ENCODE measurements around the gene GRIK1.

The GRIK1 gene

DNA sequence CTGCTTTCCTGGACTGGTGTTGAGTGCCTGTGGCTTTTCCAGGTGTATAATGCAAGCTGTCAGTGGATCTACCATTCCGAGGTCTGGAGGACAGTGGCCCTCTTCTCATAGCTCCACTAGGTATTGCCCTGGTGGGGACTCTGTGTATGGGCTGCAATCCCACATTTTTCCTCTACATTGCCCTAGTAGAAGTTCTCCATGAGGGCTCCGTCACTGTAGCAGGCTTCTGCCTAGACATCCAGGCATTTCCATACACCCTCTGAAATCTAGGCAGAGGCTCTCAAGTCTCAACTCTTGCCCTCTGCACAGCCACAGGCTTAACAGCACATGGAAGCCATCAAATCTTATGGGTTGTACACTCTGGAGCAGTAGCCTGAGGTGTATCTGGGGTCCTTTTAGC, 107.6 kb downstream of the GRIK1 start:
- no peak for DNase-seq (ENCODE audit: extremely low read depth in 1 of 2, low read depth in 1 of 2)

DNA sequence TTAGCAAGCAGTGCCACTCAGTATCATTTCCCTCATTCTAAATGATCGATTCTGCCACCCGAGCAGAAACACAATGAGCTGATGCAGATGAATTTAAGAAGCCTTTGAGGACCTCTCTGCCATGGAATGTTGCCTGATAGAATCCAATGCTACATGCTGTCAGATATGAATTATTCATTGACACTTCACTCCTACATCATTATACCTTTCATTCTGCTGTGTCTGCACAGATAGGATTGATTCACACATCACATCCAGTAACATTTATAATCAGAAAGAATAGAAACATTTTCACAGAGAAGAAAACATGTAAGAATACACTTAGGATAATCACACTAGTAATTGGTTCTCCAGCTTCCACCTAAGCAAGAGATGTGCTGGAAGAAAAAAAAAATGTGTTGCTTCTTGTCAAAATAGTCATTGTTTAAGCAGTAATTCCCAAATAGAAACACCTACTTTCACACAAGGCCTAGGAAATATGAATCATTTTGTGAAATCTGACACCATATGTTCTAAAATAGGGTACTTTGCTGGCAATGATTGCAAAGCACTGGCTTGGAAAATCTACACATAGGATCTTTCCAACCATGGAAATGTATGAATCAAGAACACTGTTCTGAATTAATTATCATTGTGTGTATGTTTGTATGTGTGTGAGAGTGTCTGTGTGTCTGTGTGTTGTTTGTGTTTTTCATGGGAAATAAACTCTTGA, 110.1 kb downstream of the GRIK1 start:
- DNase-seq (ENCODE audit: extremely low read depth in 1 of 2, low read depth in 1 of 2) = no peak

DNA sequence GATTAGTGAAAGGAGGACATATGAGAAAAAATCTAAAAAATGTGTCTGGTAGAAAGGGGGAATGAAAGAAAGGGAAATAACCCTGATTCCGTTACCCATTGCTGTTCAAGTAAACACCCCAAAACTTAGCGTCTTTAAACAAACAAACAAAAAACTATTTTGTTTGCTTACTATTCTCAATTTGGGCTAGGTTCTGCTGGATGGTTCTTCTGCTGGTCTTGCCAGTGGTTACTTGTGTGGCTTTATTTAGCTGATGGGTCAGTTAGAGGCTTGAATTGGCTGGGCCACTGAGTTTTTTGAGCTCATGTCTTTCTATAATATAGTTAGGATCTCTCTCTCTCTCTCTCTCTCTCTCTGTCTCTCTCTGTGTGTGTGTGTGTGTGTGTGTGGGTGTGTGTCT, 112.1 kb downstream of the GRIK1 start:
- DNase-seq (ENCODE audit: extremely low read depth in 1 of 2, low read depth in 1 of 2) = no peak

DNA sequence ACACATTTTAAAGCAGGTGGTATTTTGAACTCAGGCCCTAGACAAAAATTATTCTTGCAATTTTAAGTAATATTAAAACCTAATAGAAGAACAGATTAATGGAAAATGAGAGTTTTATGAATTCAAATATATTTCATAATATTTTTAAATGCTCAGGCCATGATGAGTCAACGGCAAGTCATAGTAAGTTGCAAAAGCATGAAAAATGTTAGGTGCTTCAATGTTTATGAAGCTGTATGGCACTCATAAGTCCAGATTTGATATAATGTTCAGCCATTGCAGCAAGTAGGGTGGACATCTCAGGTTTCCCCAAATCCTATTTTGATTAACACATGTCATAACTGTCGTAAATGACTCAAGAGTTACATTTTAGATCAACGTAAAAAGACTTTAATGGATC, 112.6 kb downstream of the GRIK1 start:
- no peak for DNase-seq (ENCODE audit: extremely low read depth in 1 of 2, low read depth in 1 of 2)

DNA sequence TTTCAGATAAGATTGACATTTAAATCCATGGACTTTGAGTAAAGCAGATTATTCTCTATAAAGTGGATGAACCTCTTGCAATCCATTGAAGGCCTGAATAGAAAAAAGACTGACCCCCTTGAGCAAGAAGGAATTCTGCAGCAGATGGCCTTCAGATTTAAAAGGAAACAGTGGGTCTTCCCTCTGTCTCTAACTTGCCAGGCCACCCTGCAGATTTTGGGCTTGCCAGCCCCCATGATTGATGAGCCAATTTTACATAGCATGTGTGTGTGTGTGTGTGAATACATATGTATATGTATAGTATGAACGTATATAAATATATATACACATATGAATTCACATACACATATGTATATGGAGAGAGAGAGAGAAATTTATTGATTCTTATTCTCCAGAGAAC, 113.4 kb downstream of the GRIK1 start:
- no peak for DNase-seq (ENCODE audit: extremely low read depth in 1 of 2, low read depth in 1 of 2)

DNA sequence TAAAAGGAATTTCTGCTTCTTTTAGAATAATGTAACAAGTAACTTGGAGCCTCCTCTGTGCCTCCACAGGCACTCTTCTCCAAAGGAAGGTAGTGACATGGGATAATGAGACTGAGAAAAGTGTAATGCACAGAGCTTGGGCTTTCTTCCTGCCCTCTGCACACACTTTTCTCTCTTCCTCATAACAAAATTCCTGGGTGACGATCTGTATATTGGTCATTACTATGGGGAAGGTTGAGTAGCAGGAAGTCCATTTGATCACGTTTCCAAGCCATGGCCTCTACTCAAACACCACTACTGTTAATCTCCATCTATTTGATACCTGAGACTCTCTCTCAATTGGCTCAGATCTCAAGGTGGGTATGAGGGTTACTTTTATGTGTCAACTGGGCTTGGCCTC, 113.9 kb downstream of the GRIK1 start:
- DNase-seq (ENCODE audit: extremely low read depth in 1 of 2, low read depth in 1 of 2) = no peak

DNA sequence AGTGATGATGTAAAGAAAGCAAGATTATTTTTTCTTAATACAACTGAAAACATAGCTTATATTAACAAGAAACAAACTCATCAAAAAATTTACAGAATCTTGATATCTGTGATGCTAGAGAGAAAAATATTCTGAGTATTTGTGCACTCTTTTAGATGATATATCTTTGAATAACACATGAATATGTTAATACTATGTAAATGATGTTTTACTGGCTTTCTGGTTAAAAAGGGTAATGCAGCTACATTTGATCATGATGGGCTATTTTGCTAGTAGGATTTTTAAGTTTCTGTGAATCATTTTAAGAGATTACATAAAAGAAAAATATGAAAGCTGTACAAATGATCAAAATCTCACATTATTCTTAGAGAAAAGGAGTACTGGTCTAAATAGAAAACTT, 114.5 kb downstream of the GRIK1 start:
- DNase-seq (ENCODE audit: extremely low read depth in 1 of 2, low read depth in 1 of 2) = no peak

DNA sequence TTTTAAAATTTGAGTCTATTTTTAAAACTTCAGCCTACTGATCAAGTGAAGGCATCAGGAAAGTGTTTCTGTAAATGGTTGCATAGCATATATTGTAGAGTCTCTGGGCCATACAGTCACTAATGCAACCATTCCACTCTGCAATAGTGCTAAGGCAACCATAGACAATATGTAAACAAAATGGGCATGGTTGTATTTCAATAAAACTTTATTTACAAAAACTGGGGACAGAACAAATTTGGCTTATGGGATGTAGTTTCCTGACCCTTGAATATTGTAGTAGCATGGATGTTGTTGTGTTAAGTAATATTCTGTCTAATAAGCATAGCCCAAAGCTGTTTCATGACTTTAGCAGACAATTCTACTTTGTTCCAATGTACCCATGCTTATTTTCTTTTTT, 117.7 kb downstream of the GRIK1 start:
- no peak for DNase-seq (ENCODE audit: extremely low read depth in 1 of 2, low read depth in 1 of 2)

DNA sequence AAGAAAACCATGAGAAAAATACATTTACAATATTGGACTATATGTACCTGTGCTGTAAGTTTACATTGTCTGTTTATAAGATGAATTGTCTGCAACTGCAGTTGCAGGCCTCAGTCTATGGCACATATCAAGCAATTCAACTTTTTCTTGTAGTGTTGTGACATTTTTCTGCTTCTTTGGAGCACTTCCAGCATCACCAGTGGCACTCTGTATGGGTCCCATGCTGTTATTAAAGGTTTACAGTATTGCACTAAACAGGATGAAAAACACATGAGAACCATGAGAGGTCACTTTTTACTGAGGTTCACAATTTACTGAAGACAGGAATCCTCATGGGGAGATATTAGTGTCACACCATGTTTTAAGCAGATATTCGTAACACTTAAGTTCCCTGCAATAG, 118.6 kb downstream of the GRIK1 start:
- DNase-seq (ENCODE audit: extremely low read depth in 1 of 2, low read depth in 1 of 2) = no peak

DNA sequence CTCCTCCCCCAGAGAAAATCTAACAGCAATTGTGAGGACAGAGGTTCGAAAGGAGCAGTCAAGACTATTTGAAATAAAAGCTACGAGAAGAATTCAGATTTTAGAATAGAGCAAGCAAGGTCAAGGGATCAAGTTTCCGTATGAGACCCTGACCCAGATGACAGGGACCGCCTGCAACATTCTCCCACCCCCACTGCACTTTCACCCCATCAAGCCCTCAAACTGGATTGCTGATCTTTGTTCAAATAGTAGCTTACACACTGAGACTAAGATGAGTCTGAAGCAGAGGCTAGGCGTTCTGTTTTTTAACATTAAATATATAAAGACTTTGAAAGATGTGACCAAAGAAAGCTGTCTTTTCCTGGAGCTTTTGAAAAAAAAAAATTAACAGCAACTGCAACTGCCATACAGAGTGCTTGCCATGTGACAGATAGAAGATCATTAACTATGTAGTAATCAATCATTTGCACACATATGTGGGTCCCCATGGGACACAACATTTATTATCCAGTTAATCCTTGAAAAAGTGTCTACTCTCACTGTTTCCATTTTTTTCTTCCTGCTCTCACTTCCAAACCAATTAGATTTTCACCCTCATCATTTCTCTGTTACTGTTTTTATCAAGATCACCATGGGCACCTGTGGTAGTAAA, 120.0 kb downstream of the GRIK1 start:
- no peak for DNase-seq (ENCODE audit: extremely low read depth in 1 of 2, low read depth in 1 of 2)

DNA sequence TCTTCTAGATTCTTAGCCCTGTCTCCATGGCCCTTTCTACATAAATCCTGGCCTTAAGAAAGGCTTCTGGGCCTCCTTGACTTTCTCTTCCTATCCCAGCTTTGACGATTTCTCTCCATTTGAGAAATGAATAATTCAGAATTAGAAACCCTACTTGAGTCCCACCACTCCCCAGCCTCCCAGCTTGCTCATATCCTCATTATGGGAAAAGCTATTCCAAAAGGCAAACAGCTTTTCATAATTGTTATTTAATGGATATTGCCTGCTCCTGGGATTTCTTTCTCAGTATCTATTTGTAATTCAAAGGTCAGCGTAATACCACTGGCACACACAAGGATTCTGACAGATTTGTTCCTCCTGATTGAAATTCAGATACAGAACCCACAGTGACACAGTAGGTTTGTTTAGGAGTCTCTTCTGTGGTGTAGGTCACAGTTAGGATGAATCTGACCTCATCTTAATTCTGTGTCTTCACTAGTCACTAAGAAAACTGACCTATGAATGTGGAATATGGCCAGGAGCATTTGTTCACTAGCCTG, 121.3 kb downstream of the GRIK1 start:
- DNase-seq (ENCODE audit: extremely low read depth in 1 of 2, low read depth in 1 of 2) = no peak

DNA sequence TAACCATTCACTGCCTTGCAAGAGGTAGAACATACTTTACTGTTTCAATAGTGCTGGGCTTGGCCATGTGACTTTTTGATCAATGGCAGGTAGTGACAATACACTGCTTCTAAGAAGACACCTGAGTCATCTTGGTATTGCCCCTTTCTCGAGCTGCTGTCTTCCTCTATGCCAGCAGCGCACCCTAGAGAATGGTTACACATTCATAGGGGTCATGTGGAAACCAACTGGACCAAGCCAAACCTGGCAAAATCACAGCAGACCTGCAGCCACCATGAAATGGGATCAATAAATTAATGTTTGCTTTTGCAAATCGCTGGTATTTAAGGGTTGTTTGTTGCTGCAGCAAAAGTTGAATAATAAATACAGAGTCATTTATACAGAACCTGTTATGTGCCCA, 122.3 kb downstream of the GRIK1 start:
- no peak for DNase-seq (ENCODE audit: extremely low read depth in 1 of 2, low read depth in 1 of 2)

DNA sequence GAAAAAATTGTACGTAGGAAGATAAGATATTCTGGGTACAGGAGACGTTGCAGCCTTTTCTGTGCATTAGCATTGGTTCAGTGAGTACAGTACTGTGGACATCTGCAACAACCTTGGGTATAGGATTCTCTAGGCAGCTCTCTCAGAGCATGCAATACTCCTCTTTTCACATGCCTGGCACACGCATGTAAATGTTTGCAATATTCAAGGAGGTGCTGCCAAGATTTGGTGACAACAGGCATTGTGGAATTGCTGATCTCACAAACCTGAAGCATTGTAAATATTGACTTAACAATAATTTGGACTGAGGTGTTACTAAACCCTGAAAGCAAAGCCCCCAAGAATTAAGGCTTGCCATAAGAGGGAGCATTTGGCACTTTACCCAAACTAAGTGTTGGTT, 126.8 kb downstream of the GRIK1 start:
- no peak for DNase-seq (ENCODE audit: extremely low read depth in 1 of 2, low read depth in 1 of 2)

DNA sequence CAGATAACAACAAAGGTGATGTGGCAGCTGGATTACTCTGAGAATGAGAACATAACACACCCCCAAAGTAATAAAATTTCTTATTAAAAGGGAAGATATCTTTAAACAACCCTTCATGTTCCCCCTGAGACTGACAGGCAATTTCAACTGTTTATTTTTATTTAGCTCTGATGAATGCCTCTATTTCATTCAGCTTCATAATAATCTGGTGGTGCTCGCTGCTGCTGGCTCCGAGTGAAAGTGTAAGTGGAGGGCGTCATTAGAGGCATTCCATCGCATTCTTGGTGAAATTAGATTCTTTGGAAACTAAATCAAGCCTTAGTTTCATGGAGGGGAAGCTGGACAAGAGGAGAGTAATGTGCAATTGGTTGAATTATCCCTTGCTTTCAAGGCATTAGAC, 128.9 kb downstream of the GRIK1 start:
- DNase-seq (ENCODE audit: extremely low read depth in 1 of 2, low read depth in 1 of 2) = no peak

DNA sequence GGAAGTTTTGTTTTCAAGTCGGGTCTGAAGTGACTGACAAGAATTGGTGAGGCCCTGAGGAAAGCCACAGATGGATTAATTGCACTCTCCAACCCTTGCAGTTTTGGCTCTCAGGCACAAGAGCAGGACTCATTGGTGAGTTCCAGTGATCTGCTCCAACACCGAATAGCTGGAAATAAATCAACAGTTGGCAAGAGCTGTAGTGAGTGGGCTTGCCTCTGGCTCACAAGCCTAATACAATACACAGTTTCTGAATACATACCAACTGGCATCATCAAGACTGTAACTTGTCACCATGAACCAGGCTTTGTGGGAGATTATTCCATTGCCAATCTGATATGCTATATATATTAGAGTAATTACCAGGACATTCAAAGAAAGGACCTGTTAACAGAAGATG, 131.6 kb downstream of the GRIK1 start:
- no peak for DNase-seq (ENCODE audit: extremely low read depth in 1 of 2, low read depth in 1 of 2)

DNA sequence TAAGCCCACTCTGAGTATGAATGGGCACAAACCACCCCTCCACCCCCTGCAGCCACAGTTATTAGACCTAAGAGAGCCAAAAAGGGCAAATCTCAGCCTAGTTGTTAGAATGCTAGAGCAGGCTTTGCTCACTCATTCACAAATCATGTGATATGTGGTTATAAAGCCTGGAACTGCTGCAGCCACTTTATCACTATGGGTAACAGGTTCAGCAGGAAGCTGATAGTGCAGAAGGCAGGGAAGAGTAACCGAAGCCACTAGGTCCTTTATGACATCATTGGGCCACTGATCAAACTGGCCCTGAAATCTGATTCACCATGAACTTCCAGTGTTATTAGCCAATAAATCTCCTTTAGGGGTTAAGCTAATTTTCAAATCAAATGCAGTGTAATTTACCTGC, 134.7 kb downstream of the GRIK1 start:
- no peak for DNase-seq (ENCODE audit: extremely low read depth in 1 of 2, low read depth in 1 of 2)

DNA sequence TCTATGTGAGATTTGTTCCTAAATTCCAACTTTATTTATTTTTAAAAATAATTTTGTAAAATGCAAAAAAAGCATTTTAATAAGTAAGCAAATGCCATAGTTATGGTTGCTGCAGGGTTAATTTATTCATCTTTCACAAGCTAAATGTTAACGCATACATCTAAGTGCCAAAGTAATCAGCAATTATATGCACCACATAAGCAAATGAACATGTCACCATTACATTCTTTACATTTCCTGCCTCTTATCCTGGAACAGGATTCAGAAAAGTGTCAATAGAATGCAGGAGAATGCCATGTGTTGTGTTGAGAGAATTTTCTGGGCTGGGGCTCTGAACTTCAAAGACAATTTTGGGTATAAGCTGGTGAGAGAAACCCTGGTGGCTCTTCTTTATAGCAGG, 136.6 kb downstream of the GRIK1 start:
- DNase-seq (ENCODE audit: extremely low read depth in 1 of 2, low read depth in 1 of 2) = no peak

DNA sequence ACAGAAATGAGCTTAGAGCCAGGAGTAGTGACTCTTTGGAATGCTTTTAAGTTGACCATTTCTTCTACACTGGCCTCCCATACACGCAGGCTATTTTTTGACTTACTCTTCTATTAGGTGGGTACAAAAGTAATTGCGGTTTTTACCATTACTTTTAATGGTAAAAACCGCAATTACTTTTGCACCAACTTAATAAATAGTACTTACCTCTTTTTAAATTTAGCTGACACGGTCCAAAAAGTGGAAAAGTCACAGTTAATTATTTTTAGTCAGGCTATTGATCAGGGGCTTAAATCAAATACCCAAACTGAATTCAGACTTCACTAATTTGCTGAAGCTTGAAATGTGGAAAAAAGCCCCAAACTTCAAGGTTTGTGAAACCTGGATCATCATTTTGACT, 138.7 kb downstream of the GRIK1 start:
- DNase-seq (ENCODE audit: extremely low read depth in 1 of 2, low read depth in 1 of 2) = no peak

DNA sequence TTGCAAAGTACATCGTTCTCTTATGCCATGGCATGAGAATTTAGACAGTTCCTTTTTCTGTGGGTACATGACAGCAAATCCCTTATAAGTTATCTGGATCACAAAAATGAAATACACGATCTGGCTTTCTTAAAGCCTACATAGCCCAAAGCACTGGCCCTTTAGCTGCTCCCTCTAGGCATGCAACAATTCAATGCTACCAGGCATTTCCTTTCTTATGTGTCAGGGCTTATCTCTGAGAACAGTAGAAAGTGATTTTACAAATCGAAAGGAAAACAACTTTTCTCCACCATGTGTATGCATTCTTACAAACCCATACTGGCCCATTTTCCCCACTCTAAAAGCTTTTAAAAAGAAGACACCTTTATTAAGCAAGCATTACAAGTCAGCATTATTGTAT, 139.7 kb downstream of the GRIK1 start:
- no peak for DNase-seq (ENCODE audit: extremely low read depth in 1 of 2, low read depth in 1 of 2)

DNA sequence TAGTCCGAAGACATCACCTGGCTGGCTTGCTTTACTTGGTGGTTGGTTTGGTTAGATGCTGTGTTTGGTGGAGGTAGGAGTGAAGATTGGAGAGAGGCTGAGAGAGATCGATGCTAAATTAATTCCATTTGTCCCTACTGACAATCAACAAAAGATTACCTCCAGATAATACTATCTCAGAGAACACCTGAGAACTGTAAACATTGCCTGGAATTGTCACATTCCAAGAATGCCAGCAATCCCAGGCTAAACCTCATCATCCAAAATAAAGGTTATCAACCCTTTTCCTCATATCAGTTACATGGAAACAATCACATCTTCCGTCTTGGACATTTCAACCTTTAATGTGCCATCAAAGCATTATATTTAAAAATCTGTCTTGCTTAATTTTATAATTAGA, 141.0 kb downstream of the GRIK1 start:
- DNase-seq (ENCODE audit: extremely low read depth in 1 of 2, low read depth in 1 of 2) = no peak

DNA sequence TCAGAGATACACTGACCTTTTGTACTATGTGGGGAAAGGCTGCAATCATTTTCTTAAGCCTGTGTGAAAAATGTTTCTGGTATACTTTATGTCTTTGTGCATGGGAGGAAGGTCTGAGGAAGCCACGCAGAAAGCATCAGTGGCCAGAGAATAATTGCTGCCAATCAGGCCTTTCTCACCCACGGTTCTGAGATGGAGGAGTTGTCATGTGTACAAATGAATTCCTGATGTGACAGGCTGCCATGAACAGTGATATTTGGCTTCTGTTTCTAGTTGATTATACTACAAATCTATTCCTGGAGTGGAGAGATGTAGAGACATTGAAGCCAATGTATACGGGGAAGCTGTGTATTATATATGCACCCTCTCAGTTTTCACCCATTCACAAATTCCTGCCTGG, 142.6 kb downstream of the GRIK1 start:
- no peak for DNase-seq (ENCODE audit: extremely low read depth in 1 of 2, low read depth in 1 of 2)

DNA sequence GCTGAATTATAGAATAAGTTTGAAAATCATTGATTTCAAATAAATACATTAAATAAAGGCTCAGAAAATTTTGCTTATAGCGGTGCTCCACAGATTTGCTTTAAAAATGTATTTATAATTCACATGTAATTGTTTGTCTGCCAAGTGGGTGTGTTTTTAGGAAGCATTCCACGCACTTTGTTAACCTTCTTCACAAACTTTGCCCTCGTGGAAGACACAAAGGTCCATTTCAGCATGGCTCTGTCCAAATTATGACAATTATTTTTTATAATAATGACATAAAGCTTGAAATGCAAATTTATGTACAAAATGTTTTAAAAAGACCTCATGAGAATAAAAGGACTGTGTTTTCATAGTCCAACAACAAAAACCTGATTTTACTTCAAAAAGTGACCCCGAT, 146.1 kb downstream of the GRIK1 start:
- no peak for DNase-seq (ENCODE audit: extremely low read depth in 1 of 2, low read depth in 1 of 2)

DNA sequence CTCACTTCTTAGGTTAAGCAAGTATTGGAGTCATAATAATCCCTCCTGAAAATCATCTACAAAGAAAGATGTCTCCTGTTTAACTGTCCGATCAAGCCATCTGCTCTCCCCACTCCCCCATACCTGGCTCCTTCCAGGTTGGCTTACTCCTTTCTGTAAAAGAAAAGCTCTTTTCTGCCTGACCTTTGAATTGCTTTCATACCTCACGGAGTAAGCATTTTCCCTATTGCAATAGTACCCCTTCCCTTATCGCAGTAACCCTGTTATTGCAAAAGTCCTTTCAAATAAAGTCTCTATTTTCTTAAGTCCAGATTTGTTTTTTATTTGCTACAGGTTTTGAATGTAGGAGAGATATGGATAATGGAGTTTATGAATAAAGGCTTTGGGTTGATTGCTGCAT, 150.4 kb downstream of the GRIK1 start:
- no peak for DNase-seq (ENCODE audit: extremely low read depth in 1 of 2, low read depth in 1 of 2)

Data from stimulated activated CD8-positive, alpha-beta memory T cell treated with anti-CD3 and anti-CD28 coated beads, Interleukin-7, amount 100 ng/mL, for 48 hours (primary cell).